Upper lobe of left lung (tissue), 6 donors: ENCODE measurements around the gene PDE4D. TPM values are rescaled to one million over a fixed set of nuclear protein-coding genes. Genes with fewer than 3 reads are reported as not detected.

Experiments used
- ATAC-seq, 2 donors: fragments of 200-7000 bp; cut with Tn5 transposase; one replicate each; pipeline ENCODE4 v1.9.1; 2022; ENCODE audit warnings: mild to moderate bottlenecking in 2 of 2, moderate library complexity in 2 of 2; ENCODE audit not compliant: low FRiP score in 2 of 2
- DNase-seq, 2 donors: peaks; one replicate each; pipeline ENCODE4 v3.0.0-alpha.2; 2019 to 2020
- H3K27ac ChIP-seq, 4 donors: fragments of 200-600 bp; sonication (generic); one replicate each; pipeline ENCODE4 v1.5.1; 2016 to 2019
- H3K27me3 ChIP-seq, 4 donors: fragments of 200-600 bp; sonication (generic); one replicate each; pipeline ENCODE4 v1.5.1; 2017 to 2019
- H3K36me3 ChIP-seq, 4 donors: fragments of 200-600 bp; sonication (generic); one replicate each; pipeline ENCODE4 v1.5.1; 2016 to 2019
- H3K4me1 ChIP-seq, 4 donors: fragments of 200-600 bp; sonication (generic); one replicate each; pipeline ENCODE4 v1.5.1; 2018 to 2019
- H3K4me3 ChIP-seq, 4 donors: fragments of 200-600 bp; sonication (generic); one replicate each; pipeline ENCODE4 v1.5.1; 2017 to 2019; ENCODE audit warnings: mild to moderate bottlenecking in 2 of 4, moderate library complexity in 1 of 4
- H3K9me3 ChIP-seq, 4 donors: fragments of 200-600 bp; sonication (generic); one replicate each; pipeline ENCODE4 v1.5.1; 2018 to 2019
- EP300 ChIP-seq, 4 donors: sonication (generic); formaldehyde crosslinking; IDR thresholded peaks; one replicate each; pipeline ENCODE4 v1.5.1; 2017; ENCODE audit warnings: antibody characterized with exemption in 4 of 4, control low read depth in 2 of 4
- POLR2A ChIP-seq, 4 donors: fragments of 450-650 bp; IDR thresholded peaks; one replicate each; pipeline ENCODE4 v1.5.1; 2016 to 2017; ENCODE audit warnings: antibody characterized with exemption in 4 of 4, mild to moderate bottlenecking in 2 of 4
- POLR2AphosphoS5 ChIP-seq, 2 donors: sonication (generic); formaldehyde crosslinking; IDR thresholded peaks; one replicate each; pipeline ENCODE4 v1.5.1; 2017; ENCODE audit warnings: antibody characterized with exemption in 2 of 2
- WGBS, 2 donors: methylation state at CpG; one replicate each; pipeline ENCODE4 v1.1.5; 2017 to 2018; 5-methylcytosine and 5-hydroxymethylcytosine counted together
- total RNA-seq, 6 donors: library from RNA; depleted of rRNA in 4 of 6; stranded (reverse); fragments of >200 nt in 4 of 6; gene quantifications; one replicate each; pipeline versions ENCODE4 v1.1.0 to v1.2.1, GENCODE V29; 2016 to 2021
- TF ChIP-seq, protein P1 (sequence below), 6 experiments: fragments of 450-650 bp in 4 of 6; fragments of 200-600 bp in 2 of 6; sonication (generic) in 2 of 6; IDR thresholded peaks; one replicate each; pipeline ENCODE4 v1.5.1; 2016 to 2019; ENCODE audit warnings: antibody characterized with exemption in 6 of 6
- donor health status: DM: no; HTN: no; CAD: no; lungs with moderate emphysema.
- donor health status: DM: no; HTN: yes; CAD: no; lungs with severe emphysema.

PDE4D gene
- total RNA-seq, 6 donors from 2014 or later, result 50.4 to 188 (median 84.0) TPM

DNA sequence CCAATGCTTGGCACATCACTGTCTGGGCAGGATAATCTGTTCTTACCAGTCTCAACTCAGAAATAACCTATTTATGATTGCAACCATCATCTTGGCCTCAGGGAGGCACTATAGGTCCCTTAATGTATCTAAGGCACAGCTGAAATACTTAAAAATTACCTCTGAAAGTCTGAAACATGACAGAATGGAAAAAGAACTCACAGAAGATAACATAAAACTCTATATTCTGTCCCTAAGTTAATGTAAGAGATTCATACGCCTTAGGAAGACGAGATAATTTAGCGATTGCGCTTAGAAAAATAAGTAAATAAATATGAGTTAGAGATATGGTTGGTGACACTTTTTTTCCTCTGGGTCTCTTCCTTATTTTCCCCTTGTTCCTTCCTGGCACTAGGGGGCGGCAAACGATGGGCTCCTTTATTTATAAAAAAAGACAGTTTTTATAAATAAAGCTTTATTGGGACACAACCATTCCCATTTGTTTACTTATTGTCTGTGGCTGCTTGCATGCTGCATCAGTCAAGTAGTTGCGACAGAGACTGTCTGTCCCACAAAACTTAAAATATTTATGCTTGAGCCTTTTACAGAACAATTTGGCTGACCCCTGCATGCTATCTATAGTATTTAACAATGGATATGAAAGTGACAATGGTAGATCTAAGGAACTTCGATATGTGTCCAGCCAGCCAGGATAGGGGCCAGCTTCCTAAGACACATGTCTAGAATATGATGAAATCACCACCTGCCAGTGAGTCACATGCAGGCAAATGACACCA lies 79.6 kb downstream of the PDE4D start:
- no peak overlapping the region for H3K27ac ChIP-seq
- no peaks in the 10 kb centered on the region for H3K27me3 ChIP-seq
- no peak overlapping the region for H3K4me3 ChIP-seq
- ATAC-seq (peak in 1 of 2 donors; percentile 68), DNase-seq (no peak)
- 35 to 36% methylated on average over 8 of the region's 8 CpGs for WGBS, 2 donors
- no peaks in the 10 kb centered on the region for H3K4me1 ChIP-seq
- TF ChIP-seq, protein P1, sequence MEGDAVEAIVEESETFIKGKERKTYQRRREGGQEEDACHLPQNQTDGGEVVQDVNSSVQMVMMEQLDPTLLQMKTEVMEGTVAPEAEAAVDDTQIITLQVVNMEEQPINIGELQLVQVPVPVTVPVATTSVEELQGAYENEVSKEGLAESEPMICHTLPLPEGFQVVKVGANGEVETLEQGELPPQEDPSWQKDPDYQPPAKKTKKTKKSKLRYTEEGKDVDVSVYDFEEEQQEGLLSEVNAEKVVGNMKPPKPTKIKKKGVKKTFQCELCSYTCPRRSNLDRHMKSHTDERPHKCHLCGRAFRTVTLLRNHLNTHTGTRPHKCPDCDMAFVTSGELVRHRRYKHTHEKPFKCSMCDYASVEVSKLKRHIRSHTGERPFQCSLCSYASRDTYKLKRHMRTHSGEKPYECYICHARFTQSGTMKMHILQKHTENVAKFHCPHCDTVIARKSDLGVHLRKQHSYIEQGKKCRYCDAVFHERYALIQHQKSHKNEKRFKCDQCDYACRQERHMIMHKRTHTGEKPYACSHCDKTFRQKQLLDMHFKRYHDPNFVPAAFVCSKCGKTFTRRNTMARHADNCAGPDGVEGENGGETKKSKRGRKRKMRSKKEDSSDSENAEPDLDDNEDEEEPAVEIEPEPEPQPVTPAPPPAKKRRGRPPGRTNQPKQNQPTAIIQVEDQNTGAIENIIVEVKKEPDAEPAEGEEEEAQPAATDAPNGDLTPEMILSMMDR (IDR thresholded peaks at IDR 0.05), result peak in 5 of 6 experiments; percentile 26 to 58 (median 46)
- no peak for TF ChIP-seq POLR2AphosphoS5 (IDR thresholded peaks at IDR 0.05)
- no peaks in the 10 kb centered on the region for H3K36me3 ChIP-seq
- no peaks in the 10 kb centered on the region for H3K9me3 ChIP-seq

- no peaks in the 10 kb centered on the region for H3K4me1 ChIP-seq
- no peak overlapping the region for H3K4me3 ChIP-seq
- ATAC-seq (peak in 1 of 2 donors; percentile 87), DNase-seq (peak in 1 of 2 donors; percentile 76)
- 6 to 7% methylated on average over 14 of the region's 14 CpGs for WGBS, 2 donors
- no peaks in the 10 kb centered on the region for H3K36me3 ChIP-seq
- no peak overlapping the region for H3K27ac ChIP-seq
- H3K27me3 ChIP-seq, result no peaks in the 10 kb centered on the region
- no peaks in the 10 kb centered on the region for H3K9me3 ChIP-seq
- TF ChIP-seq, protein P1 (IDR thresholded peaks at IDR 0.05), result peak; percentile 68 to 88 (median 83)
- TF ChIP-seq POLR2A (IDR thresholded peaks at IDR 0.05), result no peak
- TF ChIP-seq EP300 (IDR thresholded peaks at IDR 0.05), result no peak
- TF ChIP-seq POLR2AphosphoS5 (IDR thresholded peaks at IDR 0.05), result no peak
These were observed 83.5 kb downstream of the PDE4D start for GRCh38 chr5:59810041-59810440.

GRCh38 chr5:59807806-59808205 lies 85.7 kb downstream of the PDE4D start:
- H3K4me1 ChIP-seq, result no peaks in the 10 kb centered on the region
- no peaks in the 10 kb centered on the region for H3K36me3 ChIP-seq
- WGBS, 2 donors, result 70 to 77% methylated on average over 3 of the region's 3 CpGs
- no peak overlapping the region for H3K27ac ChIP-seq
- H3K27me3 ChIP-seq, result no peaks in the 10 kb centered on the region
- TF ChIP-seq POLR2A (IDR thresholded peaks at IDR 0.05), result no peak
- H3K4me3 ChIP-seq, result no peak overlapping the region
- ATAC-seq (no peak), DNase-seq (no peak)
- no peaks in the 10 kb centered on the region for H3K9me3 ChIP-seq

DNA sequence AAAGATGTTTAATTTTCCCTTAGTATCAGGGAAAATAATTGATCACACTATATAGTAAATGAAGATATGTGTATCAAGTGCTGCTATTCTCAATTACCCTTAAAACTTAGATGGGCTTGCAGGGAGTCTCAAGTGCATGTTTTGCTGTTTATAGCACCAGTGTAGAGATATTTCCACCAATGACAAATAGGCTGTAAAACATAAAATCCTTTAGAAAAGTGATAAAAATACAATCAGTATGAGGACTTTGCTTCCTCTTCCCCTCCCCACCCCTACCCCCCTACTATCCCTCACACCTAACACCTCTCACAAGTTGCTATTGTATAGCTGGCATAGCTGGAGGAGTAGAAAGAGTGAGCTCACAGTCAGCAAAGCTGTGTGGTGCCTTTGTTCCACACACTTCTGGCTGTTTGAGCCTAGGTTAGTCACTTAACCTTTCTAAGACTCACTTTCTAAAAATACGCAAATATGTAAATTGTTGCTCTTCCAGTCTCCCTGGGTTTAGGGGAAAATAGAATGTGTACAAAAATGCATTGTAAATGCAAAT lies 93.1 kb downstream of the PDE4D start:
- H3K27ac ChIP-seq, result no peak overlapping the region
- 82 to 97% methylated on average over 1 of the region's 1 CpG for WGBS, 2 donors
- H3K27me3 ChIP-seq, result no peaks in the 10 kb centered on the region
- TF ChIP-seq POLR2A (IDR thresholded peaks at IDR 0.05), result no peak
- TF ChIP-seq POLR2AphosphoS5 (IDR thresholded peaks at IDR 0.05), result no peak
- TF ChIP-seq EP300 (IDR thresholded peaks at IDR 0.05), result no peak
- TF ChIP-seq, protein P1 (IDR thresholded peaks at IDR 0.05), result peak in 1 of 6 experiments; percentile 2
- no peaks in the 10 kb centered on the region for H3K9me3 ChIP-seq
- H3K36me3 ChIP-seq, result no peaks in the 10 kb centered on the region
- DNase-seq, result no peak
- H3K4me3 ChIP-seq, result no peak overlapping the region
- ATAC-seq, result no peak
- H3K4me1 ChIP-seq, result peaks cover 11 to 17% (median 15%) of the 10 kb centered on the region in 4 donors

GRCh38 chr5:59799668-59800346 lies 93.7 kb downstream of the PDE4D start:
- peak overlapping the region in 1 of 4 donors; percentile 13 for H3K4me3 ChIP-seq
- TF ChIP-seq POLR2A (IDR thresholded peaks at IDR 0.05), result no peak
- TF ChIP-seq, protein P1 (IDR thresholded peaks at IDR 0.05), result peak; percentile 56 to 84 (median 73)
- ATAC-seq (peak; percentile 84 to 86), DNase-seq (no peak)
- no peaks in the 10 kb centered on the region for H3K27me3 ChIP-seq
- no peak overlapping the region for H3K27ac ChIP-seq
- no peaks in the 10 kb centered on the region for H3K9me3 ChIP-seq
- WGBS, 2 donors, result 20 to 23% methylated on average over 6 of the region's 6 CpGs
- no peaks in the 10 kb centered on the region for H3K36me3 ChIP-seq
- H3K4me1 ChIP-seq, result peaks cover 11 to 17% (median 15%) of the 10 kb centered on the region in 4 donors
